Smooth muscle cell (in vitro differentiated cells): ENCODE data around the gene RPN2. TPM values are rescaled to one million over a fixed set of nuclear protein-coding genes. Genes with fewer than 3 reads are reported as not detected.

Source experiments
- DNase-seq: peaks from one replicate; lab custom pipeline; 2025; ENCODE audit not compliant: unreplicated experiment; lab: John Stamatoyannopoulos, UW
- H2AFZ ChIP-seq: fragments of 200-600 bp; sonication (generic); 2 replicates; pipeline ENCODE4 v1.6.0; 2016; ENCODE audit warnings: antibody characterized with exemption, low read depth, mild to moderate bottlenecking
- H3F3A ChIP-seq: fragments of 200-600 bp; sonication (generic); 2 replicates; pipeline ENCODE4 v1.6.0; 2017; ENCODE audit warnings: antibody characterized with exemption, low read depth
- H3K27ac ChIP-seq: fragments of 200-600 bp; sonication (generic); 2 replicates; pipeline ENCODE4 v1.5.1; 2016; ENCODE audit warnings: low read depth, mild to moderate bottlenecking
- H3K27me3 ChIP-seq: fragments of 200-600 bp; sonication (generic); 2 replicates; pipeline ENCODE4 v1.6.1; 2016; ENCODE audit warnings: low read depth, mild to moderate bottlenecking
- H3K36me3 ChIP-seq: fragments of 200-600 bp; sonication (generic); 2 replicates; pipeline ENCODE4 v1.5.1; 2016; ENCODE audit warnings: low read depth
- H3K4me1 ChIP-seq: fragments of 200-600 bp; sonication (generic); 2 replicates; pipeline ENCODE4 v1.5.1; 2016; ENCODE audit warnings: low read depth
- H3K4me2 ChIP-seq: fragments of 200-600 bp; sonication (generic); 2 replicates; pipeline ENCODE4 v1.6.0; 2016; ENCODE audit warnings: mild to moderate bottlenecking
- H3K4me3 ChIP-seq: fragments of 200-600 bp; sonication (generic); 2 replicates; pipeline ENCODE4 v1.5.1; 2016; ENCODE audit warnings: mild to moderate bottlenecking
- H3K79me2 ChIP-seq: fragments of 200-600 bp; sonication (generic); 2 replicates; pipeline ENCODE4 v1.6.0; 2016; ENCODE audit warnings: low read depth, mild to moderate bottlenecking
- H3K9ac ChIP-seq: fragments of 200-600 bp; sonication (generic); 2 replicates; pipeline ENCODE4 v1.6.0; 2016; ENCODE audit warnings: low read depth
- H3K9me3 ChIP-seq: fragments of 200-600 bp; sonication (generic); replicated peaks from 2 replicates; pipeline ENCODE4 v1.5.1; 2016; ENCODE audit warnings: low read depth
- H4K20me1 ChIP-seq: fragments of 200-600 bp; sonication (generic); 2 replicates; pipeline ENCODE4 v1.6.0; 2016; ENCODE audit warnings: low read depth
- WGBS: methylation state at CpG from one replicate; pipeline ENCODE4 v1.1.7; 2016; ENCODE audit warnings: low lambda C conversion rate; 5-methylcytosine and 5-hydroxymethylcytosine counted together
- polyA plus RNA-seq: library from polyadenylated mRNA; unstranded; fragments of >200 nt; fragmentation: Nextera tagmentation; extraction: Ambion mirVana; gene quantifications from 2 replicates; pipeline ENCODE4 v1.2.1, GENCODE V29; 2016
- total RNA-seq: library from RNA; depleted of rRNA; stranded (reverse); fragments of >200 nt; gene quantifications from 2 replicates; pipeline ENCODE4 v1.2.3, GENCODE V29; 2014
- TF ChIP-seq, protein P1 (sequence below): fragments of 200-600 bp; sonication (generic); IDR thresholded peaks from 2 replicates; pipeline ENCODE4 v1.5.1; 2017; ENCODE audit warnings: borderline replicate concordance, mild to moderate bottlenecking, antibody characterized with exemption; ENCODE audit not compliant: insufficient read depth, poor library complexity, severe bottlenecking

RPN2 gene
- total and polyA plus RNA-seq, 2 experiments from 2014 or later, result 325 to 372 TPM

GRCh38 chr20:37235065-37235464 lies 55.9 kb downstream of the RPN2 start:
- WGBS, result 94% methylated on average over 6 of the region's 6 CpGs

GRCh38 chr20:37236462-37236861 lies 57.3 kb downstream of the RPN2 start:
- no peak overlapping the region for H3K4me3 ChIP-seq
- H3K36me3 ChIP-seq, result peaks cover 25% of the 10 kb centered on the region
- no peak overlapping the region for H3K9ac ChIP-seq
- no peak overlapping the region for H3K4me2 ChIP-seq
- no peaks in the 10 kb centered on the region for H3K79me2 ChIP-seq
- no peak overlapping the region for H2AFZ ChIP-seq
- H3K27ac ChIP-seq, result no peak overlapping the region
- TF ChIP-seq, protein P1, sequence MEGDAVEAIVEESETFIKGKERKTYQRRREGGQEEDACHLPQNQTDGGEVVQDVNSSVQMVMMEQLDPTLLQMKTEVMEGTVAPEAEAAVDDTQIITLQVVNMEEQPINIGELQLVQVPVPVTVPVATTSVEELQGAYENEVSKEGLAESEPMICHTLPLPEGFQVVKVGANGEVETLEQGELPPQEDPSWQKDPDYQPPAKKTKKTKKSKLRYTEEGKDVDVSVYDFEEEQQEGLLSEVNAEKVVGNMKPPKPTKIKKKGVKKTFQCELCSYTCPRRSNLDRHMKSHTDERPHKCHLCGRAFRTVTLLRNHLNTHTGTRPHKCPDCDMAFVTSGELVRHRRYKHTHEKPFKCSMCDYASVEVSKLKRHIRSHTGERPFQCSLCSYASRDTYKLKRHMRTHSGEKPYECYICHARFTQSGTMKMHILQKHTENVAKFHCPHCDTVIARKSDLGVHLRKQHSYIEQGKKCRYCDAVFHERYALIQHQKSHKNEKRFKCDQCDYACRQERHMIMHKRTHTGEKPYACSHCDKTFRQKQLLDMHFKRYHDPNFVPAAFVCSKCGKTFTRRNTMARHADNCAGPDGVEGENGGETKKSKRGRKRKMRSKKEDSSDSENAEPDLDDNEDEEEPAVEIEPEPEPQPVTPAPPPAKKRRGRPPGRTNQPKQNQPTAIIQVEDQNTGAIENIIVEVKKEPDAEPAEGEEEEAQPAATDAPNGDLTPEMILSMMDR, result no peak
- DNase-seq, result no peak
- no peaks in the 10 kb centered on the region for H3K9me3 ChIP-seq
- no peaks in the 10 kb centered on the region for H3K27me3 ChIP-seq
- H3K4me1 ChIP-seq, result no peaks in the 10 kb centered on the region
- 87% methylated on average over 4 of the region's 4 CpGs for WGBS
- H4K20me1 ChIP-seq, result peaks cover 9% of the 10 kb centered on the region
- no peaks in the 10 kb centered on the region for H3F3A ChIP-seq

More at GRCh38 chr20:37235065-37235464, 55.9 kb downstream of the RPN2 start:
- H3K27ac ChIP-seq, result no peak overlapping the region
- H3K4me1 ChIP-seq, result no peaks in the 10 kb centered on the region
- H2AFZ ChIP-seq, result no peak overlapping the region
- H3K79me2 ChIP-seq, result no peaks in the 10 kb centered on the region
- no peak overlapping the region for H3K9ac ChIP-seq
- H3K4me3 ChIP-seq, result no peak overlapping the region
- no peaks in the 10 kb centered on the region for H3K9me3 ChIP-seq
- DNase-seq, result no peak
- TF ChIP-seq, protein P1, result no peak
- no peak overlapping the region for H3K4me2 ChIP-seq
- peaks cover 8% of the 10 kb centered on the region for H4K20me1 ChIP-seq
- no peaks in the 10 kb centered on the region for H3K27me3 ChIP-seq
- H3F3A ChIP-seq, result no peaks in the 10 kb centered on the region
- peaks cover 19% of the 10 kb centered on the region for H3K36me3 ChIP-seq

DNA sequence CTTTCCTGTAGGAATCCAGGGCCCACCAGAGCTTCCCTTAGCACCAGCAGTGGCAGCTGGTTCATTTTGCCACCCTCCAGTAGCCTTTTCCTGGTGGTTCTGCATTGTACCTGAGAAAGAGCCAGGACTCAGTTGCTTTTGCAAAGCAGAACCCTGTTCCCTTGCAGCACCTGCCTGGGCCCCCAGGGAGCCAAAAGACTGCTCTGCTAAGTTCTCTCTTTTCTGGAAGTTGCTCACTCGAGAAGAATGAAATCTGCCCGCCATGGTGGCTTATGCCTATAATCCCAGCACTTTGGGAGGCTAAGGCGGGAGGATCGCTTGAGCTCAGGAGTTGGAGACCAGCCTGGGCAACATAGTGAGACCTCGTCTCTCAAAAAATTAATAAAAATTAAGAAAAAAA lies 58.5 kb downstream of the RPN2 start:
- Histone ChIP-seq H3F3A (no peaks in the 10 kb centered on the region), H4K20me1 (peaks cover 9% of the 10 kb centered on the region), H3K9me3 (no peaks in the 10 kb centered on the region), H3K27me3 (no peaks in the 10 kb centered on the region), H3K4me2 (no peak overlapping the region), H3K79me2 (no peaks in the 10 kb centered on the region), H3K4me1 (no peaks in the 10 kb centered on the region), H3K27ac (no peak overlapping the region), H3K9ac (no peak overlapping the region), H3K4me3 (no peak overlapping the region), H3K36me3 (peaks cover 27% of the 10 kb centered on the region), H2AFZ (no peak overlapping the region)
- DNase-seq, result no peak
- 94% methylated on average over 5 of the region's 5 CpGs for WGBS
- TF ChIP-seq, protein P1, result no peak

DNA sequence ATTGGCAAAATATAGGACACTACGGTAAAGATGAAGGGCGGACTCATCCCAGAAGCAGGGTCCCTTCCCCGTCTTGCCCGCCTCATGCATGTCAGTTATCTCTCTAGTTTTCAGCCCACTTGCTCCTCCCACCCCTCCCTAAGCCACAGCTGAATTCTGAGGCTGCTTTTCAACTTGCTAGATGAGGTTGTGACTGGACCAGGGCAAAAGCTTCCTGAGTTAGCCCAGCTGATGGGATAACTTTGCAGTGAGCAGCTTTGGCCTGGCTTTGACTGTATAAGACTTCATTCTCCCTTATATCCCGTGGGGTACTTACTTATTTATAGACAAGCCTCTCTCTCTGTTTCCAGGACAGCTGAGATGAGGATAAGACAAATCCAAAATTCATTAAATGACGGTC lies 59.3 kb downstream of the RPN2 start:
- peaks cover 21% of the 10 kb centered on the region for H3K36me3 ChIP-seq
- 96% methylated on average over 6 of the region's 6 CpGs for WGBS

More for the DNA sequence above, 59.3 kb downstream of the RPN2 start:
- Histone ChIP-seq H3K9me3 (no peaks in the 10 kb centered on the region), H3K9ac (no peak overlapping the region), H4K20me1 (peaks cover 9% of the 10 kb centered on the region), H3K27ac (no peak overlapping the region), H3F3A (no peaks in the 10 kb centered on the region), H3K79me2 (no peaks in the 10 kb centered on the region), H3K27me3 (no peaks in the 10 kb centered on the region), H3K4me2 (no peak overlapping the region), H3K4me1 (no peaks in the 10 kb centered on the region), H3K4me3 (no peak overlapping the region), H2AFZ (no peak overlapping the region)
- no peak for DNase-seq
- TF ChIP-seq, protein P1, result no peak
